Mesothelial cell of epicardium (in vitro differentiated cells): ENCODE results near the gene SMAD3. TPM values are rescaled to one million over a fixed set of nuclear protein-coding genes. Genes with fewer than 3 reads are reported as not detected.

ENCODE experiments used
- DNase-seq, 2 experiments: peaks; one replicate each; pipeline ENCODE4 v3.0.0; 2021; ENCODE audit warnings: low spot score in 2 of 2; ENCODE audit not compliant: unreplicated experiment in 2 of 2
- H3K27ac Mint-ChIP-seq: 2 replicates; pipeline ENCODE4 v1.8.0; 2021; ENCODE audit warnings: mixed read lengths
- H3K27me3 Mint-ChIP-seq: 2 replicates; pipeline ENCODE4 v1.8.0; 2021; ENCODE audit warnings: low read depth, mixed read lengths
- H3K36me3 Mint-ChIP-seq: 2 replicates; pipeline ENCODE4 v1.8.0; 2021; ENCODE audit warnings: mixed read lengths
- H3K4me1 Mint-ChIP-seq: 2 replicates; pipeline ENCODE4 v1.8.0; 2021; ENCODE audit warnings: mixed read lengths
- H3K4me3 Mint-ChIP-seq: 2 replicates; pipeline ENCODE4 v1.8.0; 2021; ENCODE audit warnings: mild to moderate bottlenecking, moderate library complexity, mixed read lengths
- H3K9me3 Mint-ChIP-seq: 2 replicates; pipeline ENCODE4 v1.8.0; 2021; ENCODE audit warnings: mixed read lengths
- total RNA-seq: library from RNA; stranded (reverse); gene quantifications from 3 replicates; pipeline ENCODE4 v1.2.1, GENCODE V29; 2021
- TF ChIP-seq, protein P1 (sequence below): fragments of 200-600 bp; sonication (generic); IDR thresholded peaks from one replicate; pipeline ENCODE4 v1.5.0; 2021; ENCODE audit warnings: antibody characterized with exemption; ENCODE audit not compliant: unreplicated experiment

The SMAD3 gene
- total RNA-seq, 1 donor from 2014 or later, result 96.2 TPM

DNA sequence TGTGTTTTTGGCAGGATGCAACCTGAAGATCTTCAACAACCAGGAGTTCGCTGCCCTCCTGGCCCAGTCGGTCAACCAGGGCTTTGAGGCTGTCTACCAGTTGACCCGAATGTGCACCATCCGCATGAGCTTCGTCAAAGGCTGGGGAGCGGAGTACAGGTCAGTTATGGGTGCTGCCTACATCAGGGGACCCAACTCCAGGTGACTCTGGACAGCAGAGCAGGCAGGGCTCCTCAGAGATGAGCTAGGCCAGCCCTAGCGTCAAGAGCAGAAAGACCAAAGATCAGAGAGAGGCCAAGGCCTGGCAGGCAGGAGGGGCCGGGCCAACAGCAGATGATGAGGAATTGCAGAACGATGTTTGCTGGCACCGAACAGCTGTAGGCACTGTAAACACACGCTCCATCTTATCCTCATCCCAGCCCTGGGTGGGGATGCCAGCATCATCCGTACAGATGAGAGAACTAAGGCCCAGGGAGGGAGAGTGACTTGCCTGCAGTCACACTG, 122.0 kb downstream of the SMAD3 start:
- H3K36me3 Mint-ChIP-seq, result peaks cover 43% of the 10 kb centered on the region
- no peaks in the 10 kb centered on the region for H3K27me3 Mint-ChIP-seq
- no peaks in the 10 kb centered on the region for H3K9me3 Mint-ChIP-seq
- H3K4me3 Mint-ChIP-seq, result no peak overlapping the region
- peaks cover 34% of the 10 kb centered on the region for H3K4me1 Mint-ChIP-seq
- no peak overlapping the region for H3K27ac Mint-ChIP-seq
- TF ChIP-seq, protein P1, sequence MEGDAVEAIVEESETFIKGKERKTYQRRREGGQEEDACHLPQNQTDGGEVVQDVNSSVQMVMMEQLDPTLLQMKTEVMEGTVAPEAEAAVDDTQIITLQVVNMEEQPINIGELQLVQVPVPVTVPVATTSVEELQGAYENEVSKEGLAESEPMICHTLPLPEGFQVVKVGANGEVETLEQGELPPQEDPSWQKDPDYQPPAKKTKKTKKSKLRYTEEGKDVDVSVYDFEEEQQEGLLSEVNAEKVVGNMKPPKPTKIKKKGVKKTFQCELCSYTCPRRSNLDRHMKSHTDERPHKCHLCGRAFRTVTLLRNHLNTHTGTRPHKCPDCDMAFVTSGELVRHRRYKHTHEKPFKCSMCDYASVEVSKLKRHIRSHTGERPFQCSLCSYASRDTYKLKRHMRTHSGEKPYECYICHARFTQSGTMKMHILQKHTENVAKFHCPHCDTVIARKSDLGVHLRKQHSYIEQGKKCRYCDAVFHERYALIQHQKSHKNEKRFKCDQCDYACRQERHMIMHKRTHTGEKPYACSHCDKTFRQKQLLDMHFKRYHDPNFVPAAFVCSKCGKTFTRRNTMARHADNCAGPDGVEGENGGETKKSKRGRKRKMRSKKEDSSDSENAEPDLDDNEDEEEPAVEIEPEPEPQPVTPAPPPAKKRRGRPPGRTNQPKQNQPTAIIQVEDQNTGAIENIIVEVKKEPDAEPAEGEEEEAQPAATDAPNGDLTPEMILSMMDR, result no peak
- DNase-seq, result peak in 1 of 2 experiments; percentile 22

DNA sequence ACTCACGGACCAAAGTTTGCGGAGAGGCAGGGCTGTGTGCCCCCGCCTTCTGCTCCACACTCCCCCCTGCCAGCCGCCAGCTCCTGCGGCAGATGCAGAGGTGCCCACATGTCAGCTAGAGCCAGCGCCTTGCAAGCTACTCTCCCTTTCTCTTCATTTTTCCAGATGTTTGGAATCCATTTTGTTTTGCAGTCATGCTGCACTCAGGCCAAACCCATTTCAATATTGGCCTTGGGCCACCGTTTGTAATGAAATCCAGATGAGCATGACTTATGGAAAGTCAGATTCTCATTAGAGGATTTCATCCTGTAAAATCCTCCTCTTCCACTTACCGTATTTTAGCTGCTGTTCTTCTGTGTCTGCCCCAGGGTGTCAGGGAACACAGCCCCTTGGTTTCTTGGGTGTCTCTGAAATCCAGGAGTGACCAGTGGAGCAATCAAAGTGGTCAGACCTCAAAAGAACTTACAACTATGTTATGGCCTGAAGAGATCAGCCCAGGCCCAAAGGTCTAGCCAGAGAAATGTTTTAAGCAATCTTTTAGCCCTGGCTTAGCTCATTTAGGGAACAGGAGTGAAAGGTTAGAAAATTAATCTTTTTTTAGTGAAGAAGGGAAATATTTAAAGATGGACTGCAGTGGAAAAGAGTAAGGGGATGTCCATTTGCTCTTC, 123.3 kb downstream of the SMAD3 start:
- peaks cover 38% of the 10 kb centered on the region for H3K4me1 Mint-ChIP-seq
- peak in 1 of 2 experiments; percentile 61 for DNase-seq
- no peaks in the 10 kb centered on the region for H3K9me3 Mint-ChIP-seq
- no peaks in the 10 kb centered on the region for H3K27me3 Mint-ChIP-seq
- H3K27ac Mint-ChIP-seq, result peak overlapping the region; percentile 96
- TF ChIP-seq, protein P1, result no peak
- peaks cover 45% of the 10 kb centered on the region for H3K36me3 Mint-ChIP-seq
- H3K4me3 Mint-ChIP-seq, result no peak overlapping the region

DNA sequence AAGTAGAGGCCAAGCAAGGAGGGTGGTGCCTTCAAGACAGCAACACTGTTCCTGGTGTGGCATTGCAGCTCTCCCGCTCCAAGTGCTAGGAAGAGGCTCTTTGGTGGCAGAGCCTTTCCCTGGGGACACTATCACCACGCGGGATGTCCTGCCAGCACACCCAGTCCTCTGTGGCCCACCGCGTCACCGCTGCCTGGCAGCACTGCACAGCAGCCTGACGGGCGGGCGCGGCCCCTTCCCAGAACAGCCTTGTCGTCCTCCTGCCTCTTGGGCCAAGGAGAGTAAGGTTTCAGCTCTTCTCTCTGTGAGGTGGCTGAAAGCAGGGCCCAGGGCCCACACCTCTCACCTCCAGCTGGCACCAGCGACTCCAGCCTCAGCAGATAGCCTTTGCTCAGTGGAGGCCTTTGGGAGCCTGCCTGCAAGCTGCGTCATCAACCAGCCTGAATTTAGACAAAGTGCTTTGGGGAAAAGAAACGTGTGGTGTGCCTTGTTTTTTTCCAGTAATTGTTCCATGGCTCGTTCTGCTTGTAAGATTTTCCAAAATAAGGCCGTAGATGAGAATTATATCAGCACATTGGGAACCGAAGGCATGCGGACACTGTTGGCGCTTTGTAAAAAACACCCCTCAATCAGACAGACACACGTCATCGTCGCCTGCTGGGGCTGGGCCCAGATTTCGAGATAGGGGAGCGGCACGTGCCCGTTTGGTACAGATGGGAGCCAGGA, 124.1 kb downstream of the SMAD3 start:
- no peaks in the 10 kb centered on the region for H3K27me3 Mint-ChIP-seq
- H3K27ac Mint-ChIP-seq, result peak overlapping the region; percentile 96
- peaks cover 40% of the 10 kb centered on the region for H3K4me1 Mint-ChIP-seq
- TF ChIP-seq, protein P1, result no peak
- peaks cover 46% of the 10 kb centered on the region for H3K36me3 Mint-ChIP-seq
- no peaks in the 10 kb centered on the region for H3K9me3 Mint-ChIP-seq
- peak in 1 of 2 experiments; percentile 32 for DNase-seq
- no peak overlapping the region for H3K4me3 Mint-ChIP-seq

DNA sequence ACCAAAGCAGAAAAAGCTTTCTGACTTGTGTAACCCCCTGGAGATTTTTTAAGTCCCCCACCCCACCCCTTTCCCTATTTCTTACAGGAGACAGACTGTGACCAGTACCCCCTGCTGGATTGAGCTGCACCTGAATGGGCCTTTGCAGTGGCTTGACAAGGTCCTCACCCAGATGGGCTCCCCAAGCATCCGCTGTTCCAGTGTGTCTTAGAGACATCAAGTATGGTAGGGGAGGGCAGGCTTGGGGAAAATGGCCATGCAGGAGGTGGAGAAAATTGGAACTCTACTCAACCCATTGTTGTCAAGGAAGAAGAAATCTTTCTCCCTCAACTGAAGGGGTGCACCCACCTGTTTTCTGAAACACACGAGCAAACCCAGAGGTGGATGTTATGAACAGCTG, 124.9 kb downstream of the SMAD3 start:
- Mint-ChIP-seq H3K9me3 (no peaks in the 10 kb centered on the region), H3K4me3 (no peak overlapping the region), H3K36me3 (peaks cover 41% of the 10 kb centered on the region), H3K4me1 (peaks cover 36% of the 10 kb centered on the region), H3K27me3 (no peaks in the 10 kb centered on the region), H3K27ac (no peak overlapping the region)
- TF ChIP-seq, protein P1, result no peak
- peak in 1 of 2 experiments; percentile 14 for DNase-seq

DNA sequence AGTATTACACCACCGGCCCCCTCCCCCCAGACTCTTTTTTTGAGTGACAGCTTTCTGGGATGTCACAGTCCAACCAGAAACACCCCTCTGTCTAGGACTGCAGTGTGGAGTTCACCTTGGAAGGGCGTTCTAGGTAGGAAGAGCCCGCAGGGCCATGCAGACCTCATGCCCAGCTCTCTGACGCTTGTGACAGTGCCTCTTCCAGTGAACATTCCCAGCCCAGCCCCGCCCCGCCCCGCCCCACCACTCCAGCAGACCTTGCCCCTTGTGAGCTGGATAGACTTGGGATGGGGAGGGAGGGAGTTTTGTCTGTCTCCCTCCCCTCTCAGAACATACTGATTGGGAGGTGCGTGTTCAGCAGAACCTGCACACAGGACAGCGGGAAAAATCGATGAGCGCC, 125.4 kb downstream of the SMAD3 start:
- no peak for DNase-seq
- TF ChIP-seq, protein P1, result no peak
- peaks cover 44% of the 10 kb centered on the region for H3K36me3 Mint-ChIP-seq

More for the DNA sequence above, 125.4 kb downstream of the SMAD3 start:
- peaks cover 36% of the 10 kb centered on the region for H3K4me1 Mint-ChIP-seq
- H3K9me3 Mint-ChIP-seq, result no peaks in the 10 kb centered on the region
- no peak overlapping the region for H3K27ac Mint-ChIP-seq
- H3K27me3 Mint-ChIP-seq, result no peaks in the 10 kb centered on the region
- H3K4me3 Mint-ChIP-seq, result no peak overlapping the region
